ENCODE measurements around the gene ROR1.

ROR1 gene

DNA sequence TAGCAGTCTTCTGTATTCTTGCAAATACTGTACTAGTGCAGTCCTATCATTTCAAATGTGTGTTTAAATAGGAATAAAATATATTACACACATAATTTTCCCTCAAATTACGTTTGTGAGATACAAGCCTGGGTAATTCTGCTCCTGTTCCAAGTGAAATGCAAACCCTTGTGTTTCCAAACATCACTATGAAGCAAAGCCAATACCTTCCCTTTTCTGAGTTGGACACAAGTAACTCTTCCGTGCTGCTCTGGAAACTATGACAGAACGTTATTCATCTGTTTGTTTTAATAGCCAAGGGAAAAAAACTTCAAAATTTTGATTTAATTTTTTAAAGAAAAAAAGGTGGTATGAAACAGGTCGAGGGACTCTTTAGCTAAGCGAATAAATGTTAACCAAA lies 355.9 kb downstream of the ROR1 start:
- Histone ChIP-seq H3K27me3 (replicated peaks; ENCODE audit: control insufficient read depth, insufficient read depth, low read length) (no peaks in the 10 kb centered on the region; the same call in 1 of the 2 replicates), H3K36me3 (ENCODE audit: control insufficient read depth, insufficient read depth, low read length) (no peaks in the 10 kb centered on the region), H3K4me3 (replicated peaks; ENCODE audit: low read depth, low read length) (no peak overlapping the region)
- no peak for TF ChIP-seq CTCF (IDR thresholded peaks at IDR 0.05; ENCODE audit: insufficient read depth, low read length, poor library complexity, severe bottlenecking)
- DNase-seq (ENCODE audit: extremely low read depth, insufficient read length), result no peak

DNA sequence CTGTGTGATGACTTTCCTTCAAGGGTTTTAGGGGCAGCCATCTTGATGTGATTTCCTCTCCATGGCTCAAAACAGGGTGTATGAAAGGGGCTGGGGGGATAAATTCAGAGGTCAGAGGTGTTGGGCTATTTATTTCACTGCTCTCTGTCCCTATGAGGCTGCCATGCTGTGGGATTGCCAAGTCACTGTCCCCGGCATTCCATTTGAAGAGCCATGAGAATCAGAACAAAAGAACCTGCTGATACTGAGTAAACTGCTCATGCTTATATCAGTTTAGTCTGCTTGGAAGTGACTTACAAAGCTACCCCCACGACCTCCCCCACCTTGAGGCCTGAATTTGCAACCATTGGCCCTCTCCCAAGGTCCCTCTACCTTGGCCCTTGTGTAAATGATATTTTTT lies 357.3 kb downstream of the ROR1 start:
- no peak for TF ChIP-seq CTCF (IDR thresholded peaks at IDR 0.05; ENCODE audit: insufficient read depth, low read length, poor library complexity, severe bottlenecking)
- no peaks in the 10 kb centered on the region; the same call in 1 of the 2 replicates for H3K27me3 ChIP-seq (replicated peaks; ENCODE audit: control insufficient read depth, insufficient read depth, low read length)
- H3K4me3 ChIP-seq (replicated peaks; ENCODE audit: low read depth, low read length), result no peak overlapping the region
- no peak for DNase-seq (ENCODE audit: extremely low read depth, insufficient read length)
- no peaks in the 10 kb centered on the region for H3K36me3 ChIP-seq (ENCODE audit: control insufficient read depth, insufficient read depth, low read length)

- no peak for TF ChIP-seq CTCF (IDR thresholded peaks at IDR 0.05; ENCODE audit: insufficient read depth, low read length, poor library complexity, severe bottlenecking)
- Histone ChIP-seq H3K36me3 (ENCODE audit: control insufficient read depth, insufficient read depth, low read length) (no peaks in the 10 kb centered on the region), H3K4me3 (replicated peaks; ENCODE audit: low read depth, low read length) (no peak overlapping the region), H3K27me3 (replicated peaks; ENCODE audit: control insufficient read depth, insufficient read depth, low read length) (no peaks in the 10 kb centered on the region; the same call in 1 of the 2 replicates)
- DNase-seq (ENCODE audit: extremely low read depth, insufficient read length), result no peak
Measured at GRCh38 chr1:64133036-64133435, 359.2 kb downstream of the ROR1 start.

- no peaks in the 10 kb centered on the region for H3K36me3 ChIP-seq (ENCODE audit: control insufficient read depth, insufficient read depth, low read length)
- DNase-seq (ENCODE audit: extremely low read depth, insufficient read length), result no peak
Measured at GRCh38 chr1:64135462-64136223, 361.8 kb downstream of the ROR1 start.

GRCh38 chr1:64136296-64136695 lies 362.5 kb downstream of the ROR1 start:
- no peaks in the 10 kb centered on the region for H3K36me3 ChIP-seq (ENCODE audit: control insufficient read depth, insufficient read depth, low read length)
- no peaks in the 10 kb centered on the region; the same call in 1 of the 2 replicates for H3K27me3 ChIP-seq (replicated peaks; ENCODE audit: control insufficient read depth, insufficient read depth, low read length)
- no peak for DNase-seq (ENCODE audit: extremely low read depth, insufficient read length)
- no peak for TF ChIP-seq CTCF (IDR thresholded peaks at IDR 0.05; ENCODE audit: insufficient read depth, low read length, poor library complexity, severe bottlenecking)
- H3K4me3 ChIP-seq (replicated peaks; ENCODE audit: low read depth, low read length), result no peak overlapping the region

More at GRCh38 chr1:64135462-64136223, 361.8 kb downstream of the ROR1 start:
- no peak for TF ChIP-seq CTCF (IDR thresholded peaks at IDR 0.05; ENCODE audit: insufficient read depth, low read length, poor library complexity, severe bottlenecking)
- H3K4me3 ChIP-seq (replicated peaks; ENCODE audit: low read depth, low read length), result no peak overlapping the region
- no peaks in the 10 kb centered on the region; the same call in 1 of the 2 replicates for H3K27me3 ChIP-seq (replicated peaks; ENCODE audit: control insufficient read depth, insufficient read depth, low read length)

Data from GM06990 (cell line).